HG03039 (cell line): Measurements from ENCODE around the gene PGBD2.
"Not testable (repeated sequence)": the region's sequence is repeated elsewhere in the genome, so short reads cannot be mapped to it uniquely, and the experiment has no call there.

Experiments used
- ATAC-seq: cut with Tn5 transposase; IDR thresholded peaks from one replicate; pipeline ENCODE4 v1.9.1; 2021; ENCODE audit warnings: mild to moderate bottlenecking, moderate library complexity; ENCODE audit not compliant: unreplicated experiment

The PGBD2 gene

DNA sequence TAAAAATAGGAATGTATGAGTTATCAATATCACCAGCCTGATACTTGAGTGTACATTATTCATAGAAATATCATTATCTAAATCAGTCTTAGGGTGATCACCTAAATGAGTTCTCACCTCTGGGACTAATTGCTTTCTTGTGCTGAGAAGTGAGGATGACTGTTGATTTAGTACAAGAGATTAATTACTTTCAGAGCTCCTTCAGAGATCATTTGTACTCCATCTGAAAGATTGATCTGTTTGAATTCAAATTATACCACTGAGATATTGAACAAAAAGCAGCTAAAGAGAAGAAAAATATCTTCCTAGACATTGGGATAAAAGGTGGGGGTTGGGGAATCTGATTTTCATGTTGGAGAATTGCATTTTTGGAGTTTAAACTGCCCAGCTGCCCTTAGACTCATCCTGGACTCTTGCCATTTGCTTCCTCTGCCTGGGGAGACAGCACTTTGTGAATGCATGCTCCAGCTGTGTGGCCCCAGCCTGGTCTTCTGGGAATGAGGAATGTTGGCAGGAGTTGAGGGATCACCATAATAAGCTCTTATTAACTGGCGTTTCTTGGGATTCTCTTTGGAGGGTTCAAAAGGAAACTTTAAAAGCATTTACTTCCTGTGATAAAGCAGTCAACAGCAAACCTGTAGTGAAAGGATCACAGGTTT lies 19.7 kb upstream of the PGBD2 start:
- no peak for ATAC-seq

DNA sequence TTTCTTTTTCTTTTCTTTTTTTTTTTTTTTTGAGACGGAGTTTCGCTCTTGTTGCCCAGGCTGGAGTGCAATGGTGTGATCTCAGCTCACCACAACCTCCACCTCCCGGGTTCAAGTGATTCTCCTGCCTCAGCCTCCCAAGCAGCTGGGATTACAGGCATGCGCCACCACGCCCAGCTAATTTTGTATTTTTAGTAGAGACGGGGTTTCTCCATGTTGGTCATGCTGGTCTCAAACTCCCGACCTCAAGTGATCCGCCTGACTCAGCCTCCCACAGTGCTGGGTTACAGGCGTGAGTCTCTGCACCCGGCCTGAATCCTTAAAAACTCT lies 16.2 kb upstream of the PGBD2 start:
- not testable (repeated sequence) for ATAC-seq

DNA sequence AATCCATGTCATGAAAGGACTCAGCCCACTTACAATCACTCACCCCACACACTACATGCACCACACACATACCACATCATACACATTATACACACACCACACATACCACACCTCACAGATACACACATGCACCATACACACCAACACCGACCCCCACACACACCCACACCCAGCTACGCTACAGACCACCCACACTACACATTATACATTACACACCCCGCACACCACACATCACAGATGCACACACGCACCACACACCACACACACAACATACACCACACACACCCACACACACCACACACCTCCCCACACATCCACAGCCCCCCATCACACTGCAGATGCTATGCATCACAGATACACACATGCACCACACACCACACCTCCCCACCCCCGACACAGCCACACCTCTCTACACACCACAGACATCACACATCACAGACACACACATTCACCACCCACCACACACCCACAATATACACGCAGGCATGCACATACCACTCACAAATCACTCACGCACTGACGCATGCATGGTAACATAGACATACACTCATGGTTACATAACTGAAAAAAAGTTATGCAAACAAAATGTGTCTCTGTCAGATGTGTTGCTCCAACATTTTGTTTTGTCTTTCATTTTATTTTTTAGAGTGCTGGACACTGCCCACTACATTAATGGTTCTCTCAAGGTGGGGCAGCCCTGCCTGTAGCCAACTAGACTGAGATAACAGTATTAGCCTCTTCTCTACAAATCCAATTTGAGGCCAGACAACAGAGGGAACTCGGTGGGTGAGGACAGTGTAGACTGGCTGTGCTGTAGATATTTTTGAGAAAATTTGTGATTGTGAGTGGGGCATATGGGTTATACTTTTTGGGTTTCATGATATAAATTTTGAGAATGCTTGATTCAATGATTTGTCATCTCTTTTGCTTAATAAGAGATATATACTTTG lies 15.2 kb upstream of the PGBD2 start:
- no peak for ATAC-seq

DNA sequence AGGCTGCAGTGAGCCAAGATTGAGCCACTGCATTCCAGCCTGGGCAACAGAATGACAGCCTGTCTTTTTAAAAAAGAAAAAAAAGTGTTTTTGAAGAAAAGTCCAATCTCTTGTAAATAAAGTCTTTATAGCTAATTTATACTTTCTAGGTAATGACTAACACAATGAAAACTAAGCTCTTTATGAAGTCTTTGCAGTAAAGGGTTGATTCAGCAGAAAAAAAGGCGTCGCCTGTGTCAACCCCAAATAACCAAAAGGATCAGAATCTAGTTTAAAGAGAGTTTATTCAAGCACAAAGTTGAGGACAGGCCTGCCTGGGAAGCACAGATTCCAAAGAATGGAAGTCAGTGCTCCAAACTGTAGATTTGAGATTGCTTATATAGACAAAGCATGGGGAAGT lies 14.3 kb upstream of the PGBD2 start:
- ATAC-seq: no peak

DNA sequence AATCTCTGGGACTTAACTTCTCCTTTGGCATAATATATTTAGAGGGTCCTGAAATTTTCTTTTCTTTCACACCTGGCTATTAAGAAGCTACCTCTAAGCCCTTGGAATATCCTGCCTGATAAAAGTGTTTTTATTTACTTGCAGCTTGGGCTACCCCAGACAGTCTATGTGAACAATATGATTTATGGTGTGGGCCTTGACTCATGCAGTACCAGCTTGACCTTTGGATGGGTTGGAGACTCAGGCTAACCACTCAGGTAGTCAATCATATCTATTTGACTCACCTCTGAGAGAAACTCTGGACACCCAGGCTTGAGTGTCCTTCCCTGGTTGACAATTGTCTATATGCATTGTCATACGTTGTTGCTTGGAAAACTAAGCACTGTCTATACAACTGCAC lies 13.4 kb upstream of the PGBD2 start:
- no peak for ATAC-seq

DNA sequence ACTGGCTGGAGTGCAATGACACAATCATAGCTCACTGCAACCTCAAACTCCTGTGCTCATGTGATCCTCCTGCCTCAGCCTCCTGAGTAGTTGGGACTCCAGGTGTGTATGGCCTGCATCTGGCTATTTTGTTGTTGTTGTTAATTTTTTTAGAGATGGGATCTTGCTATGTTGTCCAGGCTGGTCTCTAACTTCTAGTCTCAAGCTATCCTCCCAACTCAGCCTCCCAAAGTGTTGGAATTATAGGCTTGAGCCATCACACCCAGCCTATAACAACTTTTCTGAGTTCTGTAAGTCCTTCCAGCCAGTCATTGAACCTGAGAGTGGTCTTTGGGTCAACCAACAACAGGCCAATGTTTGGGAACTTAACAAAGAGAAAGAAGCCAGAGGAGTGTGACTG lies 11.2 kb upstream of the PGBD2 start:
- ATAC-seq: no peak

DNA sequence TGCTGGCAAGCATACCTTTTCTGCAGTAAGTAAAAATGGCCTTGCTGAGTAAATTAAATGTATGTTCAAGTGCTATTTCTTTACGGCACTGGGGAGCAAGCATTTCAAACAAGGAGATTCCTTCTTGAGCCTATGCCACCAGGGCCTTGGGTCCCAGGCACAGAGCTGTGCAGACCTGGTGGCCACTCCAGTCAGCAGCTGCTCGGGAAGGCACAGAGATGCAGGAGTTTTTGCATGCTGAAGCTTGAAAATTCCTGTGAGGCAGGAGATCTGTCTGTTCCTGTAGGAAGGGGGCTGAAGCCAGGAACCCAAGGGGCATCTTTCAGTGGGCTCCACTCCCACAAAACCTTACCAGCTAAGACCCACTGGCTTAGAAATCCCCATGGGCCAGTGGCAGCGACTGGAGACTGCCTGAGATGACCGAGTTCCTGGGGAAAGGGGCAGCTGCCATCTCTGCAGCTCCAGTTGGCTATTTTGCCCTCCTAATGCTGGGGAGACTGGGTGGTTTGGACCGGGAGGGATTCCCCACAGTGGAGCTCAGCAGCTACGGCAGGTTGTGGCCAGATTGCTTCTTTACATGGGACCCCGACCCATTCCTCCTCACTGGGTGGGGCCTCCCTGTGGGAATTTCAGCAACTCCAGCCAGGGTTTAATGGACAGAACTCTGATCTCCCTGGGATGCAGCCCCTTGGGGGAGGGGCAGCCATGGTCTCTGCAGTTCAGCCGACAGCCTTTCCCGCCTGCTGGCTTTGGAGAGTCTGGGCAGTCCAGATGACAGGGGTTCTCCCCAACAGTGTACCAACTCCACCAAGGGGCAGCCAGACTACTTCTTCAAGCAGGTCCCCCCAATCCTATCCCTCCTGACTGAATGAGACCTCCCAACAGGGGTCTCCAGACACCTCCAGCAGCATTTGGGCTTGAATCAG lies 8.4 kb upstream of the PGBD2 start:
- ATAC-seq: no peak

DNA sequence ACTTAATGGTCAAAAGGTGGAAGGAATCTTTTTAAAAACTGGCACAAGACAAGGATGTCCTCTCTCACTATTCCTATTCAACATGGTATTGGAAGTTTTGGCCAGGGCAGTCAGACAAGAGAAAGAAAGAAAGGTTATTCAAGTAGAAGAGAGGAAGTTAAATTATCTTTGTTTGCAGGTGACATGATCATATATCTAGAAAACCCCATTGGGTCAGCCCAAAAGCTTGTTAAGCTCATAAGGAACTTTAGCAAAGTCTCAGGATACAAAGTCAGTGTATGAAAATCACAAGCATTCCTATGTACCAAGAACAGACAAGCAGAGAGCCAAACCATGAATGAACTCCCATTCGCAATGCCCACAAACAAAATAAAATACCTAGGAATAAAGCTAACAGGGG lies 5.4 kb upstream of the PGBD2 start:
- no peak for ATAC-seq

DNA sequence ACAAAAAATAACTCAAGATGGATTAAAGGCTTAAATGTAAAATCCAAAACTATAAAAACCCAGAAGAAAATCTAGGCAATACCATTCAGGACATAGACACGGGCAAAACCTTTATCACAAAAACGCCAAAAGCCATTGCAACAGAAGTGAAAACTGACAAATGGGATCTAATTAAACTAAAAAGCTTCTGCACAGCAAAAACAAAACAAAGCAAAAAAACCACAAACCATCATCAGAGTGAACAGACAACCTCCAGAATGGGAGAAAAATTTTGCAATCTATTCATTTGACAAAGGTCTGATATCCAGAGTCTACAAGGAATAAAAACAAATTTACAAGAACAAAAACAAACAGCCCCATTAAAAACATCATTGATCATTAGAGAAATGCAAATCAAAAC lies 4.5 kb upstream of the PGBD2 start:
- no peak for ATAC-seq

DNA sequence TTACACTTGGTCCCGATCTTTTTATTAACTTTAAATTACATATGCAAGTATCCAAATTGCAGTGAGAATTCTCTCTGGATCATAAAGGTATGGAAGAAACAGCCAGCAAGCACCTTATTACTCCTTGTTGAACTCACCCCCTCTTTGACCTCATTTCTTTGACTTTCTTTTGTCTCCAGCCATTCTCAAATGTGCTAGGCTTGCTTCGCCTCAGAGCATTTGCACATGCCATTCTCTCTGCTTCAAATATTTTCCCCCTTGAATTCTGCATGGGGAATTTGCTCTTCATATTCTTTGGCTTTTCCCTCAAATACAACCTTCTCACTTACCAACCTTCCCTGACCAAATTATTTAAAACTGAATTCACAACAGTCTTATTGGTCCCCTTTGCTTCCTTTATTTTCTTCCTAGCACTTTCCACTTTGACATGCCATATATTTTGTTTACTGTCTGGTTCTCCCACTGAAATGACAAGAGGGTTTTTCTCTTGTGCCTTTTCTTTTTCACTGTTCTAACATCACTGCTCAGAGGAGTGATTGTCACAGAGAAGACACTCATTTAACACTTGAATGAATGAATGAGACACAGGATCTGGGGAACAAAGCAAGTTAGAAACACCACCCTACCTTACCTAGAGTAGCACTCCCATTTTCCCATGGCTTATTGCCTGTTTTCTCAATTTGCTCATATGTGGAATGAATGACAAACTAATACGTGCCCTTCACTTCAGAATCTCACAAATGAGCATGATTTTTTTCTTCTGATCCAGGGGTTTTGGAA lies 1.4 kb upstream of the PGBD2 start:
- ATAC-seq: no peak

DNA sequence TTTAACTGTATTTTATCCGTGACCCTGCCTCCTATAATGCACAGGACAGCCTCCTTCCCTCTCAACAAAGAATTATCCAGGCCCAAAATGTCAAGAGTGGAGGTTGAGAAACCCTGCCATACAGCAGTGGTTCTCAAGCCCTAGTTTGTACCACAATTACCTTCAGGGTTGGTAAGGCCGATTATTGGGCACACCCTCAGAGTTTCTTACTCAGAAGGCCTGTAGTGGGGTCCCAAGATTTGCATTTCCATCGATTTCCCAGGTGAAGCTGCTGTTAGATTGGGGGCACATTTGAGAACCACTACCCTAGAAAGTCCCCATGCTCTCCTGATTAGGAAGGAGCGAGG lies 400 bp upstream of the PGBD2 start:
- no peak for ATAC-seq

DNA sequence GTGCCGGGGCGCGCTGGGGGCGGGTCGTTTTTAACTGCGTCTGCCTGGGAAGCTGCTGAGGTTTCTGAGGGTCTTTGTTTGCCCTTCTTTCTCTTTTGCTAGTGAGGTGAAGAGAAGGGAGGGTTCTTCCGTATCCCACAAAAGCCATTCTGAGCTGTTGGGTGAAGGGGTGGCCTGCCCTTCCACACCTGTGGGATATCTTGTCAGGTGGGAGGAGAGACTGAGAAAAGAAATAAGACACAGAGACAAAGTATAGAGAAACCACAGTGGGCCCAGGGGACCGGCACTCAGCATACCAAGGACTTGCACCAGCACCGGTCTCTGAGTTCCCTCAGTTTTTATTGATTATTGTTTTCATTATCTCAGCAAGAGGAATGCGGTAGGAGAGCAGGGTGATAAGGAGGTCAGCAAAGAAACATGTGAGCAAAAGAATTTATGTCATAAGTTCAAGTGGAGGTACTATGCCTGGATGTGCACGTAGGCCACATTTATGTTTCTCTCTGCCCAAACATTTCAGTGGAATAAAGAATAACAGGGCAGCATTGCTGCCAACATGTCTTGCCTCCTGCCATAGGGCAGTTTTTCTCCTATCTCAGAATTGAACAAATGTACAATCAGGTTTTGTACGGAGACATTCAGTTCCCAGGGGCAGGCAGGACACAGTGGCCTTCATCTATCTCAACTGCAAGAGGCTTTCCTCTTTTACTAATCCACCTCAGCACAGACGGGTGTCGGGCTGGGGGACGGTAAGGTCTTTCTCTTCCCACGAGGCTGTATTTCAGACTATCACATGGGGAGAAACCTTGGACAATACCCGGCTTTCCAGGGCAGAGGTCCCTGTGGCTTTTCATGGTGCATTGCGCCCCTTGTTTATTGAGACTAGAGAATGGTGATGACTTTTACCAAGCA lies 972 bp downstream of the PGBD2 start:
- peak; percentile 5 for ATAC-seq

DNA sequence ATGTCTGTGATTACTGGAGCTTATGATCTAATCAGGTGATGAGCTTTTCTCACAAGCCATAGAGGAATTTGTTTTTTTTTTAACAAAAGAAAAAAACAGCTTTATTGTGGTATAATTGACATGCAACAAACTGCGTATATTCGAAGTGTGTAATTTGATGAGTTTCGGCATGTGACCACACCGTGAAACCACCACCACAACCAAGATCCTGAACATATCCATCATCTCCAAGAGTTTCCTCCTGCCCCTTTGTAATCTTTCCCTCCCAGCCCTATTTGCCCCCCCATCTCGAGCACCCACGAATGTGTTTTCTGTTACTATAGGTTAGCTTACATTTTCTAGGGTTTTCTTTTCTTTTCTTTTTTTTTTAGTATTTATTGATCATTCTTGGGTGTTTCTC lies 4.7 kb downstream of the PGBD2 start:
- no peak for ATAC-seq

DNA sequence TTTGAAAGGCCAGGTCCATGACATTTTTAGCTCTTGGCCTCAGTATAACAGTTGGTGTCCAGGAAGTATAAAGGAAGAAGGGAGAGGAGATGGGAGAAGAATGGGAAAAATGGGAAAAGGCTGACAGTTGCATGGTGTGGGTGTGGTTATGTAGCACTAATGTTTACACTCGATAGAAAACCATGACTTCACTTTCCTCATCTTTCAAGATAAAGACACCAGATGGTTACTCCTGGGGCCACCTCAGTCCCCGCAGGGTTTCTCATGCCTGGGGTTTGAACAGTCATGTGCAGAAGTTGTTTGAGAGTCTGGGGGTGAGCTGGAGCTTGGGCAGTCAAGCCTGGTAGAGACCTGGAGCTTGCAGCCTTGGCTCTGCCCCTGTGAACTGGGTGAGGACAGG lies 7.9 kb downstream of the PGBD2 start:
- no peak for ATAC-seq

DNA sequence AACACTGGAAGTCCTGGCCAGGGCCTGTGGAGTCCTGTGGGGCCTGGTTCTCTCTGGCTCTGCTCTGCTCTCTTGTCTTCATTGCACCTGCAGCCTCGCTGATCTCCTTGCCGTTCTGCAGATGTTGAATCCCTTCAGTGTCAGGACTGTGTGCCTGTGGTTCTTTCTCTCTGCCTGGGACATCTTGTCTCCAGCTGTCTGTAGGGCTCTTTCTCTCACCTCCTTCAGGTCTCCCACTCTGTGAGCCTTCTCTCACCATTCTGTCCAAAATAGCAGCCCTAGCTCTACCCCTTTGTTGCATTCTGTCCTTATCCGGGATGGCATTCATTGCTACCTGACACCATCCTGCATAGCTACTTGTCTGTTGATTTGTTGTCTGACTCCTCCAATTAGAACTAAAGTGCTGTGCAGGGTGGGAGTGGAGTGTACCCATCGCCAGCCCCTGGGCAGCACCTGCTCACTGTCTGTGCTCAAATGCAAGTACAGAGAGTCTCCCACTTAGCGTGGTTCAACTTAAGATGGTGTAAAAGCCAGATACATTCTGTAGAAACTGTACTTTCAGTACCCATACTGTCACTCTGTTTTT lies 8.9 kb downstream of the PGBD2 start:
- ATAC-seq: no peak

DNA sequence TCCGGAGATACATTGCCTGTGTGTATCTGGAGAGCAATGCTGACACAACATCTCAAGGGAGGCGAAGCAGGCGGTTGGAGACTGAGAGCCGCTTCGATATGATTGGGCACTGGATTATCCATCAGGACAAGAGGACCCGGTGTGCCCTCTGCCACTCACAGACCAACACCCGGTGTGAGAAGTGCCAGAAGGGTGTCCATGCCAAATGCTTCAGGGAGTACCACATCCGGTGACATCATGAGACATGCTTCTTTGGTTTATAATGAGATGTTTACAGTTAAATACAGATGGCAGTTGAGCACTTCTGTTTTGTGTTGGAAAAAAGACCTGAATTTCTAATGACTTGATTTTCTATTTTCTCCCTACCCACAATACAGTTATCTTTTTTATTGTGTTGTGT lies 12.1 kb downstream of the PGBD2 start:
- ATAC-seq: no peak

DNA sequence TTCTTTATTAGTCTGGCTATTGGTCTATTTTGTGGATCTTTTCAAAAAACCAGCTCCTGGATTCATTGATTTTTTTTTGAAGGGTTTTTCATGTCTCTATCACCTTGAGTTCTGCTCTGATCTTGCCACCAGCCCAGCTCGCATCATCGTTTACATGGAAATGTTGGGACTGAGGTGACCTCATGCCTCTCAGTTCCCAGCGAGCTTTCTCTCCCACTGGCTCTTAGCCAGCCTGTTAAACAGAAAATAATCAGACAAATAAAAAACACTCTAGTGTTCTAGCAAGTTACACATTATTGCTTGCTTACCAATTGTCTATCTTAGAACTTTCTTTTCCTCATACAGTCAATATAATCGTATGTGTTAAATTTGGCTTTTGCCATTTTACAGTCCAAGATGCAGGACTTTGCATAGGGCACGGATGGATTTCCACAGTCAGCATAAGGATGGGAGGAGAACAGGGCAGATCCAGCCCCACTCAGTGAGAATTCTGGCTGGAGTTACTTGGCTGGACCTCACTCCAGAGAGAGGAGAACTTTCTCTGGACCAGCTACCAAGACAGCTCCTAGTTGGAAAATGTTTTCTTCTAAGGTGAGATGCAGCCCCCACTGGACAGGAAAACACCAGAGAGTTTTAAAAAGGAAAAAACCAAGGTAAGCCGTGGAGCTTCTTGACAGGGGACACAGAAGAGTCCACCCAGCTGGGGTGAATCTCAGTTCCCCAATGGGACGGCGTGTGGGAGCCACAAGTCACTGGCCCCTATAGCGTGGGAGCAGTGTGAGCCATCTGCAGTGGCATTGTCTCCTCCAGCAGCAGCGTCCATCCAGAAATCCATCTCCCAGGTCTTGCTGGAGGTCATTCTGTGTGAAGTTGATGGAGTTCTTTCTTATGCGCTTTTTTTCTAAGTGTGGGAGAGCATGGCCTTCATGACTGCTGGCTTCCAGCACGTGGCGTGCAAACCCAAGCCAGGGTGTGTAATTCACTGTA lies 17.6 kb downstream of the PGBD2 start:
- no peak for ATAC-seq
